MM.1S (cell line): ENCODE measurements around the gene GLOD5.

Experiments used
- EZH2 ChIP-seq: fragments of 300-600 bp; sonication (generic); optimal IDR thresholded peaks from 2 replicates; pipeline ENCODE3; 2017; ENCODE audit warnings: low read depth, mild to moderate bottlenecking, antibody characterized with exemption, low read length, mixed read lengths
- EZH2phosphoT487 ChIP-seq: fragments of 300-600 bp; sonication (generic); IDR thresholded peaks from 2 replicates; pipeline ENCODE4 v1.6.1; 2018; ENCODE audit warnings: antibody characterized with exemption, low read length
- TF ChIP-seq, protein P1 (sequence below): fragments of 300-600 bp; sonication (generic); IDR thresholded peaks from 2 replicates; pipeline ENCODE4 v1.5.1; 2016; ENCODE audit warnings: antibody characterized with exemption, low read length, mixed read lengths

DNA sequence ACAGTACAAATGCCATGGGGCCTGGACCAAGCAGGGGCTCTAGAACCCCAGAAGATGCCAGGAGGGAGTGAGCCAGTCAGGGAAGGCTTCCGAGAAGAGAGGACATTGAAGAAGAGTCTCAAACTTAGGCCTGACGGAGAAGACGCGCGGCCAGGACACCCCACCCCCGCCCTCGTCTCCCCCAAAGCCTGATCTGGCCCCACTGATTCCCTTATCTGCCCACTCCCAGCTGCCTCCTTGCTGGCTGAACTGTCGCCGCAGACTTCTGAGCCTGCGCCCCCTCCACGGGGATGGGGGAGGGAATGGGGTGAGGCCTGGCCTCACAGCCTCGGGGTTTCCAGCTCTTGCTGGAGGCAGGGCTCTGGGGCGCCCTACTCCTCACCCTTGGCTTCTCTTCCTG is 21.2 kb downstream of the GLOD5 start:
- TF ChIP-seq EZH2 (no peak), EZH2phosphoT487 (no peak)
- TF ChIP-seq, protein P1, sequence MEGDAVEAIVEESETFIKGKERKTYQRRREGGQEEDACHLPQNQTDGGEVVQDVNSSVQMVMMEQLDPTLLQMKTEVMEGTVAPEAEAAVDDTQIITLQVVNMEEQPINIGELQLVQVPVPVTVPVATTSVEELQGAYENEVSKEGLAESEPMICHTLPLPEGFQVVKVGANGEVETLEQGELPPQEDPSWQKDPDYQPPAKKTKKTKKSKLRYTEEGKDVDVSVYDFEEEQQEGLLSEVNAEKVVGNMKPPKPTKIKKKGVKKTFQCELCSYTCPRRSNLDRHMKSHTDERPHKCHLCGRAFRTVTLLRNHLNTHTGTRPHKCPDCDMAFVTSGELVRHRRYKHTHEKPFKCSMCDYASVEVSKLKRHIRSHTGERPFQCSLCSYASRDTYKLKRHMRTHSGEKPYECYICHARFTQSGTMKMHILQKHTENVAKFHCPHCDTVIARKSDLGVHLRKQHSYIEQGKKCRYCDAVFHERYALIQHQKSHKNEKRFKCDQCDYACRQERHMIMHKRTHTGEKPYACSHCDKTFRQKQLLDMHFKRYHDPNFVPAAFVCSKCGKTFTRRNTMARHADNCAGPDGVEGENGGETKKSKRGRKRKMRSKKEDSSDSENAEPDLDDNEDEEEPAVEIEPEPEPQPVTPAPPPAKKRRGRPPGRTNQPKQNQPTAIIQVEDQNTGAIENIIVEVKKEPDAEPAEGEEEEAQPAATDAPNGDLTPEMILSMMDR, result no peak
